DOHH2 (cell line): ENCODE results near the gene ROGDI.

Experiments used
- H3F3A ChIP-seq: fragments of 200-600 bp; sonication (generic), shearing (Covaris generic); 2 replicates; pipeline ENCODE4 v1.6.0; 2016; ENCODE audit warnings: antibody characterized with exemption, mild to moderate bottlenecking; ENCODE audit not compliant: control insufficient read depth, insufficient read depth
- H3K27ac ChIP-seq: fragments of 200-600 bp; sonication (generic); 2 replicates; pipeline ENCODE4 v1.5.1; 2014; ENCODE audit warnings: low read depth, mild to moderate bottlenecking, low read length, moderate library complexity
- H3K27me3 ChIP-seq: fragments of 200-600 bp; sonication (generic); 2 replicates; pipeline ENCODE4 v1.6.1; 2014; ENCODE audit warnings: mild to moderate bottlenecking, low read length, mixed read lengths; ENCODE audit not compliant: control insufficient read depth
- H3K36me3 ChIP-seq: fragments of 200-600 bp; sonication (generic); 2 replicates; pipeline ENCODE4 v1.6.1; 2014; ENCODE audit warnings: mild to moderate bottlenecking, low read length, moderate library complexity, mixed read lengths; ENCODE audit not compliant: control insufficient read depth
- H3K4me1 ChIP-seq: fragments of 200-600 bp; sonication (generic); 2 replicates; pipeline ENCODE4 v1.6.1; 2014; ENCODE audit warnings: mild to moderate bottlenecking, low read length, mixed read lengths; ENCODE audit not compliant: control insufficient read depth
- H3K4me2 ChIP-seq: fragments of 200-600 bp; sonication (generic); 2 replicates; pipeline ENCODE4 v1.6.0; 2014; ENCODE audit warnings: mild to moderate bottlenecking, low read length, moderate library complexity
- H3K4me3 ChIP-seq: fragments of 200-600 bp; sonication (generic); 2 replicates; pipeline ENCODE4 v1.5.1; 2014; ENCODE audit warnings: mild to moderate bottlenecking, low read length, mixed read lengths
- H3K79me2 ChIP-seq: fragments of 200-600 bp; sonication (generic); 2 replicates; pipeline ENCODE4 v1.6.1; 2014; ENCODE audit warnings: mild to moderate bottlenecking, low read length, mixed read lengths; ENCODE audit not compliant: control insufficient read depth
- H3K9me2 ChIP-seq: fragments of 200-600 bp; sonication (generic); replicated peaks from 2 replicates; pipeline ENCODE4 v1.6.1; 2014; ENCODE audit warnings: mild to moderate bottlenecking, low read length, mixed read lengths; ENCODE audit not compliant: control insufficient read depth
- H3K9me3 ChIP-seq: fragments of 200-600 bp; sonication (generic); 2 replicates; pipeline ENCODE4 v1.6.1; 2014; ENCODE audit warnings: antibody characterized with exemption, low read length, mixed read lengths; ENCODE audit not compliant: control insufficient read depth, insufficient read depth
- H4K20me1 ChIP-seq: fragments of 200-600 bp; sonication (generic); 2 replicates; pipeline ENCODE4 v1.6.0; 2014; ENCODE audit warnings: low read depth, mild to moderate bottlenecking, antibody characterized with exemption, low read length, moderate library complexity; ENCODE audit not compliant: control insufficient read depth, insufficient read depth
- CTCF ChIP-seq: fragments of 200-600 bp; sonication (generic); IDR thresholded peaks from one replicate; pipeline ENCODE4 v1.5.1; 2014; ENCODE audit warnings: antibody characterized with exemption, mild to moderate bottlenecking, low read depth, low read length; ENCODE audit not compliant: poor library complexity, severe bottlenecking
- EZH2phosphoT487 ChIP-seq: fragments of 200-600 bp; sonication (generic); IDR thresholded peaks from 2 replicates; pipeline ENCODE4 v1.6.1; 2017; ENCODE audit warnings: borderline replicate concordance, mild to moderate bottlenecking, antibody characterized with exemption, low read length, moderate library complexity, mixed read lengths

The ROGDI gene

GRCh38 chr16:4833584-4833983 lies 31.2 kb upstream of the ROGDI start:
- no peak overlapping the region for H3K27ac ChIP-seq
- peaks cover 84% of the 10 kb centered on the region for H3K36me3 ChIP-seq

GRCh38 chr16:4832698-4833343 lies 30.4 kb upstream of the ROGDI start:
- no peak for TF ChIP-seq EZH2phosphoT487
- no peak for TF ChIP-seq CTCF
- Histone ChIP-seq H3K27ac (no peak overlapping the region), H3K27me3 (no peaks in the 10 kb centered on the region), H3K9me3 (no peaks in the 10 kb centered on the region), H4K20me1 (no peaks in the 10 kb centered on the region), H3K4me3 (no peak overlapping the region), H3K79me2 (peaks cover 25% of the 10 kb centered on the region), H3K36me3 (peaks cover 83% of the 10 kb centered on the region), H3F3A (no peaks in the 10 kb centered on the region), H3K4me1 (no peaks in the 10 kb centered on the region), H3K4me2 (no peak overlapping the region), H3K9me2 (no peaks in the 10 kb centered on the region)

More at GRCh38 chr16:4833584-4833983, 31.2 kb upstream of the ROGDI start:
- TF ChIP-seq CTCF, result no peak
- no peak for TF ChIP-seq EZH2phosphoT487
- Histone ChIP-seq H3K4me3 (no peak overlapping the region), H3K79me2 (peaks cover 28% of the 10 kb centered on the region), H4K20me1 (no peaks in the 10 kb centered on the region), H3K9me3 (no peaks in the 10 kb centered on the region), H3K4me2 (no peak overlapping the region), H3K9me2 (no peaks in the 10 kb centered on the region), H3F3A (no peaks in the 10 kb centered on the region), H3K27me3 (no peaks in the 10 kb centered on the region), H3K4me1 (no peaks in the 10 kb centered on the region)

GRCh38 chr16:4831616-4832015 lies 29.2 kb upstream of the ROGDI start:
- Histone ChIP-seq H3K9me3 (no peaks in the 10 kb centered on the region), H3K4me1 (no peaks in the 10 kb centered on the region), H3K27me3 (no peaks in the 10 kb centered on the region), H3K79me2 (peaks cover 17% of the 10 kb centered on the region), H3F3A (no peaks in the 10 kb centered on the region), H4K20me1 (no peaks in the 10 kb centered on the region), H3K36me3 (peaks cover 83% of the 10 kb centered on the region), H3K9me2 (no peaks in the 10 kb centered on the region), H3K4me2 (no peak overlapping the region), H3K27ac (no peak overlapping the region), H3K4me3 (no peak overlapping the region)
- no peak for TF ChIP-seq EZH2phosphoT487
- TF ChIP-seq CTCF, result no peak
